Sigmoid colon (tissue), 7 donors: ENCODE measurements around the gene KLHL11. TPM values are rescaled to one million over a fixed set of nuclear protein-coding genes. Genes with fewer than 3 reads are reported as not detected.

Experiments
- DNase-seq: peaks from one replicate; pipeline ENCODE4 v3.0.0-alpha.2; 2019
- H3K27ac ChIP-seq, 4 donors: fragments of 200-600 bp; sonication (generic); one replicate each; pipeline ENCODE4 v1.5.1; 2016 to 2019; ENCODE audit warnings: mild to moderate bottlenecking in 1 of 4
- H3K27me3 ChIP-seq, 3 donors: fragments of 200-600 bp; sonication (generic); one replicate each; pipeline ENCODE4 v1.5.1; 2019; ENCODE audit warnings: mild to moderate bottlenecking in 1 of 3
- H3K36me3 ChIP-seq, 4 donors: fragments of 200-600 bp; sonication (generic); one replicate each; pipeline ENCODE4 v1.5.1; 2016 to 2019
- H3K4me1 ChIP-seq, 4 donors: fragments of 200-600 bp; sonication (generic); one replicate each; pipeline ENCODE4 v1.5.1; 2017 to 2019
- H3K4me3 ChIP-seq, 4 donors: fragments of 200-600 bp; sonication (generic); one replicate each; pipeline ENCODE4 v1.5.1; 2017 to 2019; ENCODE audit warnings: mild to moderate bottlenecking in 2 of 4, moderate library complexity in 1 of 4
- H3K9me3 ChIP-seq, 4 donors: fragments of 200-600 bp in 3 of 4; sonication (generic) in 3 of 4; one replicate each; pipeline versions ENCODE4 v1.5.1 to v1.6.1; 2013 to 2019
- CTCF ChIP-seq, 4 experiments: fragments of 450-650 bp in 3 of 4; fragments of 200-600 bp in 1 of 4; IDR thresholded peaks; one replicate each; pipeline ENCODE4 v1.5.1; 2016 to 2019; ENCODE audit warnings: antibody characterized with exemption in 4 of 4, mild to moderate bottlenecking in 3 of 4, moderate library complexity in 2 of 4
- EP300 ChIP-seq, 4 donors: sonication (generic); formaldehyde crosslinking; IDR thresholded peaks; one replicate each; pipeline ENCODE4 v1.6.1; 2017; ENCODE audit warnings: antibody characterized with exemption in 4 of 4
- POLR2A ChIP-seq, 2 donors: fragments of 450-650 bp; IDR thresholded peaks; one replicate each; pipeline ENCODE4 v1.6.1; 2016; ENCODE audit warnings: antibody characterized with exemption in 2 of 2, mild to moderate bottlenecking in 2 of 2, moderate library complexity in 2 of 2
- POLR2AphosphoS5 ChIP-seq, 4 donors: sonication (generic); formaldehyde crosslinking; IDR thresholded peaks; one replicate each; pipeline ENCODE4 v1.6.1; 2017; ENCODE audit warnings: antibody characterized with exemption in 4 of 4
- WGBS, 2 donors: extraction: QIAGEN DNeasy Blood & Tissue Kit; methylation state at CpG; one replicate each; pipeline ENCODE4 v1.1.7; 2013; 5-methylcytosine and 5-hydroxymethylcytosine counted together
- intact Hi-C: fragments of 100-400 bp; cut with DNase I; formaldehyde crosslinking; loops from one replicate; pipeline ENCODE4 v1.15.1; 2023
- polyA plus RNA-seq, 3 donors: library from polyadenylated mRNA; stranded (reverse); fragments of 200-250 nt; gene quantifications; one replicate each; pipeline ENCODE4 v1.2.3, GENCODE V29; 2013
- total RNA-seq, 4 donors: library from RNA; depleted of rRNA; stranded (reverse); fragments of >200 nt; gene quantifications; one replicate each; pipeline ENCODE4 v1.1.0, GENCODE V29; 2016
- donor health status: healthy with polysubstance abuse.
- donor health status: Bipolar disorder and iron deficiency.
- donor health status: healthy.

KLHL11 gene
- total and polyA plus RNA-seq, 7 donors: 0.46 to 21.6 (median 17.1) TPM; not detected in 1

- Histone ChIP-seq H3K27me3 (no peaks in the 10 kb centered on the region), H3K4me1 (peaks cover 0 to 17% (median 10%) of the 10 kb centered on the region in 4 donors), H3K36me3 (peaks cover 13 to 97% (median 57%) of the 10 kb centered on the region in 4 donors), H3K4me3 (no peak overlapping the region), H3K9me3 (no peaks in the 10 kb centered on the region), H3K27ac (no peak overlapping the region)
- TF ChIP-seq POLR2A (IDR thresholded peaks at IDR 0.05) (no peak), EP300 (IDR thresholded peaks at IDR 0.05) (no peak)
- intact Hi-C loops: no loop called here
- WGBS, 2 donors: 97 to 98% methylated on average over 4 of the region's 4 CpGs
- no peak for DNase-seq
Observed at GRCh38 chr17:41892021-41892376, 26.8 kb upstream of the KLHL11 start.

GRCh38 chr17:41891135-41892020 lies 26.2 kb upstream of the KLHL11 start:
- no peaks in the 10 kb centered on the region for H3K27me3 ChIP-seq
- H3K36me3 ChIP-seq: peaks cover 16 to 97% (median 57%) of the 10 kb centered on the region in 4 donors
- DNase-seq: no peak
- no peak overlapping the region for H3K4me3 ChIP-seq
- peaks cover 0 to 17% (median 10%) of the 10 kb centered on the region in 4 donors for H3K4me1 ChIP-seq
- H3K9me3 ChIP-seq: no peaks in the 10 kb centered on the region
- H3K27ac ChIP-seq: no peak overlapping the region
- 96 to 98% methylated on average over 7 of the region's 7 CpGs for WGBS, 2 donors
- TF ChIP-seq POLR2A (IDR thresholded peaks at IDR 0.05): no peak
- TF ChIP-seq POLR2AphosphoS5 (IDR thresholded peaks at IDR 0.05): no peak
- TF ChIP-seq EP300 (IDR thresholded peaks at IDR 0.05): no peak
- TF ChIP-seq CTCF (IDR thresholded peaks at IDR 0.05): no peak
- intact Hi-C loops: no loop called here

GRCh38 chr17:41888332-41888965 lies 23.2 kb upstream of the KLHL11 start:
- peaks cover 27 to 100% (median 76%) of the 10 kb centered on the region in 4 donors for H3K36me3 ChIP-seq
- intact Hi-C loops: no loop called here
- no peak for DNase-seq
- no peaks in the 10 kb centered on the region for H3K27me3 ChIP-seq
- no peak overlapping the region for H3K27ac ChIP-seq
- H3K9me3 ChIP-seq: no peaks in the 10 kb centered on the region
- 92% methylated on average over 6 of the region's 6 CpGs for WGBS, 2 donors
- no peaks in the 10 kb centered on the region for H3K4me1 ChIP-seq
- H3K4me3 ChIP-seq: no peak overlapping the region
- TF ChIP-seq POLR2AphosphoS5 (IDR thresholded peaks at IDR 0.05) (no peak), CTCF (IDR thresholded peaks at IDR 0.05) (no peak), EP300 (IDR thresholded peaks at IDR 0.05) (no peak), POLR2A (IDR thresholded peaks at IDR 0.05) (no peak)

- Histone ChIP-seq H3K4me3 (no peak overlapping the region), H3K4me1 (no peaks in the 10 kb centered on the region), H3K27ac (no peak overlapping the region), H3K36me3 (peaks cover 23 to 96% (median 63%) of the 10 kb centered on the region in 4 donors), H3K27me3 (no peaks in the 10 kb centered on the region), H3K9me3 (no peaks in the 10 kb centered on the region)
- 87 to 92% methylated on average over 6 of the region's 6 CpGs for WGBS, 2 donors
- no peak for DNase-seq
- TF ChIP-seq CTCF (IDR thresholded peaks at IDR 0.05): no peak
- no peak for TF ChIP-seq POLR2AphosphoS5 (IDR thresholded peaks at IDR 0.05)
- no peak for TF ChIP-seq POLR2A (IDR thresholded peaks at IDR 0.05)
- no peak for TF ChIP-seq EP300 (IDR thresholded peaks at IDR 0.05)
- intact Hi-C loops: no loop called here
Observed at GRCh38 chr17:41885733-41886132, 20.5 kb upstream of the KLHL11 start.

- WGBS, 2 donors: 89 to 93% methylated on average over 6 of the region's 6 CpGs
- H3K27me3 ChIP-seq: no peaks in the 10 kb centered on the region
- intact Hi-C loops: no loop called here
- DNase-seq: no peak
- no peak overlapping the region for H3K4me3 ChIP-seq
- TF ChIP-seq EP300 (IDR thresholded peaks at IDR 0.05) (no peak), CTCF (IDR thresholded peaks at IDR 0.05) (no peak), POLR2A (IDR thresholded peaks at IDR 0.05) (no peak), POLR2AphosphoS5 (IDR thresholded peaks at IDR 0.05) (no peak)
- no peaks in the 10 kb centered on the region for H3K9me3 ChIP-seq
- peaks cover 20 to 90% (median 64%) of the 10 kb centered on the region in 4 donors for H3K36me3 ChIP-seq
- no peaks in the 10 kb centered on the region for H3K4me1 ChIP-seq
- no peak overlapping the region for H3K27ac ChIP-seq
Observed at GRCh38 chr17:41882756-41883155, 17.5 kb upstream of the KLHL11 start.
